GM18907 (cell line): ENCODE data around the gene BCO1.

ENCODE experiments used
- ATAC-seq: cut with Tn5 transposase; IDR thresholded peaks from one replicate; pipeline ENCODE4 v1.9.1; 2021; ENCODE audit warnings: mild to moderate bottlenecking, moderate library complexity; ENCODE audit not compliant: unreplicated experiment

The BCO1 gene

GRCh38 chr16:81315271-81316175 lies 77.0 kb downstream of the BCO1 start:
- ATAC-seq, result peak; percentile 31

DNA sequence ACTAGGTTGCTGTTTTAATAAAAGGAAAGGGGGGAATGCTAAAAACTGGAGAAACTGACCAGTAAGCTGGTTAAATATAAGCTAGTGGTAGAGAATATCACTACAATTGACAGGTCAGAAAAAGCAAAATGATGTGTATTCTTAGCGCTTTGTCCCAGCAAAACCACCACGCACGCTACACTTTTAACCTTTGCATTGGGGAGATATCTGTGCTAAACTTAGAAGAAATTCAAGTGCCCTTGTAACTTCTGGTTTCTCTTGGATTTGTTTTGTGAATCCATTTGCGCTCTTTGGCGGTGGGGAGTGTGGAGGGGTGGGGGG lies 77.6 kb downstream of the BCO1 start:
- ATAC-seq, result no peak

- ATAC-seq, result no peak
These were observed 80.2 kb downstream of the BCO1 start for GRCh38 chr16:81318711-81319110.

DNA sequence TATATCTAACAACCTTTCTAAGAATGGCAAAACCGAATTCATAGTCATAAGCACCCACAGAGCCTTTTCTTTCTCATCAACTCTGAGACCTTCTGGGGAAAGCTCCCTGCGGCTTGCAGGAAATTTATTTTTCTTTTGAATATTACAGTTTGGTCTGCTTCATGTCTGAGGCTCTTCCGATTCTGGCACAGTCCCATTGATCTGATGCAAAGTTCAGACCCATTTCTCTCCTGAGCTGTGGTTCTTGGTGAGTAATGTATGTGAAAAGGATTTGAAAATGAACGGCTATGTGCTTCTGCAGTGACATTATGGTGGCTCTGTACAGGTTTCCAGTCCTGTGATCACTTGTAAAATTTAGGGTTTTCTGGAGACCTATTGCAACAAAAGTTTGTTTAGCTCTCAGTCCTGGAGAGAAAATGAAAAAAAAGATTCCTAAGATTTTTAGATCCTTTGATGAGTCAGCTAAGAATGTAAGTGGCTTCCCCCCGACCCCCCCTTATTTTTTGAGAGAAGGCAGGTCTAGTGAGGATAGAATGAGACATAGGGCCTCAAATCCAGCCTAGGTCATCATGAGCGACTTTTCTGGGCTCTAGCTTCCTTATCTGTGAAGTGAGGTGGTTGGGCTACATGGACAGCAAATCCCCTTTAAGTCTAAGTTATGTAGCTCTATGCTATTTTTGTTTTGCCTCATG lies 80.9 kb downstream of the BCO1 start:
- no peak for ATAC-seq

- no peak for ATAC-seq
These were observed 82.5 kb downstream of the BCO1 start for GRCh38 chr16:81321039-81321438.

GRCh38 chr16:81321536-81321935 lies 83.0 kb downstream of the BCO1 start:
- ATAC-seq, result no peak

DNA sequence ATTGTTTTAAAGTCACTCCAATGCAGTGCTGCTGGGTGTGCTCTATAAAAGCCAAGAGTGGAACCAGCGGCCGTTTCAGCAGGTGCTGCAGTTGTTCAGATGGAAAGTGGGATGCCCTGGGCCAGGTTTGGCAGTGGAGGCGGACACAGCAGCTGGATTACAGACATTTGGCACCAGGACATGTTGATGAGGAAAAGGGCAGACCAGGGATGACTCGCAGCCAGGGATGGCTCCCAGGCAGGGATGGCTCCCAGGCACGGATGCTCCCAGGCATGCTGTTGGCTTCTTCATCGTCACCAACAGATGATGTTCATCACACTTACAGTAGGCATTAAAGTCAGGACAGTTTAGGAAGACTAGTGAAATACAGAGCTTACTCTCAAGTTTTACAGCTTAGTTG lies 86.3 kb downstream of the BCO1 start:
- no peak for ATAC-seq

DNA sequence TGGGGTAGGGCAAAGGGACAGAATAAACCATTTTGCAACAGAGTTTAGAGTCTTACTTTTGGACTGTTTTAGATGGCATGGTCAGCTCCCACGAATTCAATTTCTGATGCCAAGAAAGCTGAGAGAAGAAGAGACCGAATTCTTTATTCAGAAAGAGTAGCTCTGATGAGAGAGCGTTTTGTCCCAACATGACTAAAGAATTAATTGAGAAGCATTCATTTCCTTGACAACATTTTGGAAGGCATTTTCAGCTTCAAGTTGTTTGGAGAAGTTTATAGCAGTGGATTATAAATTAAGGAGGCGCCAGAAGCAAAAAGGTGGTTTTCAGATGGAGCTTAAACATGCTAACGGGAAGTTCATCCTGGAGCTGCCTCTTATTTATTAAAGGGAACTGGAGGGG lies 88.5 kb downstream of the BCO1 start:
- ATAC-seq, result no peak

DNA sequence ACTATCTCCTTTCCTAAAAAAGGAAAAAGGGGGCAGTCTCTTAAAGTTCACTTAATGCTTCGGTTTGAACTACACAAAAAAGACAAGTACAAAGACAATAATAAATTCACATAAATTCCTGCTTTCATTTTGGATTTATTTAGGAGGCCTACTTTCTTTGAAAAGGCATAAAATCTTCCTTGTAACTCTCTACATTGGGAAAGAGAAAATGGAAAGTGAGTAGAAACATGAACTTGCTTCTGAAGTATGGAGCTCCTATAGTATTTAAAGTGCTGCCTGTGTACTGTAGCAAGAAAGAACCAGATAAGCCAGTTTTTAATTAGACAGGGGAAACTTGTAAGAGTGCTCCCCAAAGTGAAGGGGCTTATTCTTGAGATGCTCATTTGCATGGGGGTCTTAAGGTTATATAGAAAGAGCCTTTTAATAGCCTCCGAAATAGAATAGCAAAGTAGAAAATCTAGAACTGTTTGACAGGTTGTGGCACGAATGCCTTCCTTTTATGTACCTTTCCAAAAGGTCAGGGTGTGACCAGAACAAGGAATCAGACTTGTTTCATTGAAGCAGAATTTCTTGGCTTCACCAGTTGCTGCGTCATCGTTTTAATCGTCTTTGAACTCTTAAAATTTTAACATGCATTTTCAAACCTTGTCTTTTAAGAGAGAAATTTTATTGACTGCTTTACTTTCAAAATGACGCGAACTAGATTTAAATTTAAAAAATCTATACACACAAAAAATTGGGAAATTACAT lies 89.1 kb downstream of the BCO1 start:
- no peak for ATAC-seq

- ATAC-seq, result no peak
These were observed 91.5 kb downstream of the BCO1 start for GRCh38 chr16:81329947-81330346.

DNA sequence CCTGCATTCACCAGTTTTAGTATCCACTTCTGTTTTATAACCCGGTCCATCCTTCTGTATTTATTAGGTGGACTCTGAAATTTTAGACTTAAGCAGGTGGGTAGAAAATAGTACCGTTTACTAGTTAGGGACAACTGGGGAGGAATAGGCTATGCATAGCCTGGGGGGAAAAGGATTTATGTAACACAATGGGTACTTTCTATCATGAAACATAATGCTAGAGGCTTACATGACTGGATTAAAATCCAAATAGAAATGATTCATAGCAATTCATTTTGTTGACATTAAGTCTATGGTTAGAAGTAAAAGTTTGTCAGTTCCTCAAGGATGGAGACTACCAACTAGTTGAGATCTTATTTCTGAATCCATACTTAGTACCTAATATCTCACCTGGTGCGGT lies 94.9 kb downstream of the BCO1 start:
- ATAC-seq, result no peak

GRCh38 chr16:81335669-81336068 lies 97.2 kb downstream of the BCO1 start:
- ATAC-seq, result no peak

GRCh38 chr16:81337097-81337496 lies 98.6 kb downstream of the BCO1 start:
- ATAC-seq, result no peak
